HG03159 (cell line): ENCODE data around the gene SKIC2.
"Not testable (repeated sequence)": the region's sequence is repeated elsewhere in the genome, so short reads cannot be mapped to it uniquely, and the experiment has no call there.

Source experiments
- ATAC-seq: cut with Tn5 transposase; IDR thresholded peaks from one replicate; pipeline ENCODE4 v1.9.1; 2021; ENCODE audit warnings: mild to moderate bottlenecking, moderate library complexity; ENCODE audit not compliant: unreplicated experiment

SKIC2 gene

DNA sequence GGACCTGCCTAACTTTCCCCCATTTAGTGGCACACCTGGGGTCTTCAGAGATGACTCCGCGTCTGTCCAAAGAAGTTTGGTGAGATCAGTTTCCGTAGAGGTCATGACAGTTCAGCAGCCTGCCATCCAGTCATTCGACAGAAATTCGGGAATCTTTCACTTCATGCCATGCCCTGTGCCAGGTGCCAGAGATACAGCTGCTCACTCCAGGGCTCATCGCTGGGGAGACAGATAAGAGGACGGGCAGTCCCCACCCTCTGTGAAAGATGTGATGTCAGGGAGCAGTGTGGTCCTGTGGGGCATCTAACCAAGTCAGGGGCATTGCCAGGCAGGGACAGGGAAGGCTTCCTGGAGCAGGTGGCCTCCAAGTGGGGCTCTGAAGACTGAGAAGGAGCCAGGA is 44.3 kb downstream of the SKIC2 start:
- not testable (repeated sequence) for ATAC-seq

- ATAC-seq = not testable (repeated sequence)
Observed at GRCh38 chr6:32004393-32004792, 45.4 kb downstream of the SKIC2 start.

DNA sequence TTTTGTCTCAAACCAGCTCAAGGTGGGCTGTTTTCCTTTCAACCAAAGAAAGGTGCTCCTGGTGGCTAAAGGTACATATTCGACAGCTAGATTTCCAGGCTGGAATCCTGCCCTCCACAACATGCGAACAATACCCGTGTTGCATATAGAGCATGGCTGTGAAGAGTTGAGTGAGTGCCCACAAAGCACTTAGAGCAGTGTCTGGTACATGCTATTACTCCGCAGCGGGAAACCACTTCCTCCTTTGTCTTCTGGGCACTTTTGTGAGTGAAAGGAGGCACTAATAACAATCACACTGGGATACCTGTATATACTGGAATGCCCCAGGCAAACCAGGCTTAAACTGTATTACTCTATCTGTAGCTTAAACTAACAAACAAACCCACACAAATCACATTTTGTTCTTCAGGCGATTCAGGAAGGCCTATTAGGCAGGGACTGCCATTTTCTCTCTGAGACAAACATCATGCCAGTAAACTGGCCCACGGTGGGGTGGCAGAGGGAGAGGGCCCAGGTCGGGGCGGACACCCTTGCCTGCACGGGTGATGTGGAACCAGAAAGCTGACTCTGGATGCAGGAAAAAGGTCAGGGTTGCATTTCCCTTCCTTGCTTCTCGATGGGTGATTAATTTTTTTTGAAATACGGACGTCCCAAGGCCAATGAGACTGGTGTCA is 46.0 kb downstream of the SKIC2 start:
- not testable (repeated sequence) for ATAC-seq

DNA sequence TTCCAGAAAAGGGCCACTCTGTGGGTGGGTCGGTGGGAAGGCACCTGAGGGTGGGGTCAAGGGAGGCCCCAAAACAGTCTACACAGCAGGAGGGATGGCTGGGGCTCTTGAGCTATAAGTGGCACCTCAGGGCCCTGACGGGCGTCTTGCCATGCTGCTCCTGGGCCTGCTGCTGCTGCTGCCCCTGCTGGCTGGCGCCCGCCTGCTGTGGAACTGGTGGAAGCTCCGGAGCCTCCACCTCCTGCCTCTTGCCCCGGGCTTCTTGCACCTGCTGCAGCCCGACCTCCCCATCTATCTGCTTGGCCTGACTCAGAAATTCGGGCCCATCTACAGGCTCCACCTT is 46.5 kb downstream of the SKIC2 start:
- not testable (repeated sequence) for ATAC-seq

- not testable (repeated sequence) for ATAC-seq
Observed at GRCh38 chr6:32005991-32006529, 47.1 kb downstream of the SKIC2 start.

- ATAC-seq = not testable (repeated sequence)
Observed at GRCh38 chr6:32007086-32007485, 48.1 kb downstream of the SKIC2 start.

DNA sequence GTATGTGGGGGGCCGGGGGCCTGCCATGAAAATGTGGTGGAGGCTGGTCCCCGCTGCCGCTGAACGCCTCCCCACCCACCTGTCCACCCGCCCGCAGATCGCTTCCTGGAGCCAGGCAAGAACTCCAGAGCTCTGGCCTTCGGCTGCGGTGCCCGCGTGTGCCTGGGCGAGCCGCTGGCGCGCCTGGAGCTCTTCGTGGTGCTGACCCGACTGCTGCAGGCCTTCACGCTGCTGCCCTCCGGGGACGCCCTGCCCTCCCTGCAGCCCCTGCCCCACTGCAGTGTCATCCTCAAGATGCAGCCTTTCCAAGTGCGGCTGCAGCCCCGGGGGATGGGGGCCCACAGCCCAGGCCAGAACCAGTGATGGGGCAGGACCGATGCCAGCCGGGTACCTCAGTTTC is 49.1 kb downstream of the SKIC2 start:
- ATAC-seq = not testable (repeated sequence)

GRCh38 chr6:32008616-32009015 is 49.6 kb downstream of the SKIC2 start:
- ATAC-seq = not testable (repeated sequence)

DNA sequence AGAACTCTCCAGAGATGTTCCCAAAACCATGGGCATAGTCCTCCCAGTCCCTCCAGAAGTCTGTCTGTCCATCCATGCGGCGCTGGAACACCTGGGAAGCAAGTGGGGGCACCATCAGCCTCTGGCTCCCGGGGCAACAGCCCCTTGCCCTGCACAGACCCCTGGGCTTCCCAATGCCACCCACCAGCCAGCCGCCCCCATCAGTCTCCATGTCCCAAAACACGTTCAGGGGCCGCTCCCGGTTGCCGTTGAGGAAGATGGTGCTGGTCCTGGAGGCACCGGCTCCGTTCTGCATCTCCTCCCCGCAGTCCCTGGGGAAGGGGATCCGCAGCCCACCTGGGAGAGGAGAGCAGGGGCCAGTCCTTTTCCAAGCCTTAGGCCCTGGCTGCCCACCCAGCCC is 50.6 kb downstream of the SKIC2 start:
- ATAC-seq = not testable (repeated sequence)

DNA sequence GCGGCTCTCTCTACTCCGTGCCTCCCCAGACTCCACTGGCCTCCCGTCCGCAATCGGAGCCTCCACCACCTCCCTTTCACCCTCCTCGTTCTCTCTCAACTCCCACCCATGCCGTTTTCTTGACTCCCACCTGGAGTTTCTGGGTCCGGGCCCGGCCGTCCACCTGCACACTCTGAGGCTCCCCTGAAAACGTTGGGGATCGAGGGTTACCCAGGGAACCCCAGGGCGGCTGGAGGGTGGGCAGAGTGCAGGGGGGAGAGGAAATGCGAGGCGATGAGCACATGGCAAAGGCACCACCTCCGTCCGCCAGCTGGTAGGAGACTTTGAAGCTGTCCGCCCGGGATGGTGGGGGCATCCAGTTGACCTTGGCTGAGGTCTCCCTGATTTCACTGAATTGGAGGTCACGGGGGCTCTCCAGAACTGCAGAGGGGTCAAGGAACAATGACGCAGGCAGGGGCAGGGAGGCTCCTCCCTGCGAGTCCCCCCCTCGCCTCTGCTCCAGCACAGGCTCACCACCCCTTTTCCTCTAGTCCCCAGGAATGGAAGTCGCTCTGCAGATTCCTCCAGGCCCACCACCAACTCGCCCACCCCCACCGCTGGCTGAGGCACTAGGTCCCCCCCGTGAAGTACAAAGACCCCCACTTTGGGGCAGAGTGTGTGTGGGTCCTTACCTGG is 52.0 kb downstream of the SKIC2 start:
- not testable (repeated sequence) for ATAC-seq

- not testable (repeated sequence) for ATAC-seq
Observed at GRCh38 chr6:32012941-32013617, 54.1 kb downstream of the SKIC2 start.

DNA sequence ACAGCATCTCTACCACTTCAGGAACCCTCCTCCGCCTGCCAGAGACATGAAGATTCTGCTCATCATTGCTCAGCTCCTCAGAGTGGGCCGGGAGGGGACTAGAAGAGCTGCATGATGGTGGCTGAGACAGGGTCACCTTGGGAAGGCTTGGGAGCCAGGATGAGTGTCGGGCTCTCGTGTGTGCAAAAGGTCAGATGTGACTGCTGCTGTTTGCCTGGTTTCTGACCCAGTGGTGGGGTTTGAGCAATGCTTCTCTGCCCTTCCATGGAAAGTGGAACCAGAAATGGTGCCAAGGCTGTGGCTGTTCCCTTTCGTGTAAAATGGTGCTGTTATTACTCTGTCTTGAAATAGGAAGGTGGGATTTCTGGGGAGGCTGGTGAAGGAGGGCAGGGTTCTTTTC is 54.8 kb downstream of the SKIC2 start:
- not testable (repeated sequence) for ATAC-seq

DNA sequence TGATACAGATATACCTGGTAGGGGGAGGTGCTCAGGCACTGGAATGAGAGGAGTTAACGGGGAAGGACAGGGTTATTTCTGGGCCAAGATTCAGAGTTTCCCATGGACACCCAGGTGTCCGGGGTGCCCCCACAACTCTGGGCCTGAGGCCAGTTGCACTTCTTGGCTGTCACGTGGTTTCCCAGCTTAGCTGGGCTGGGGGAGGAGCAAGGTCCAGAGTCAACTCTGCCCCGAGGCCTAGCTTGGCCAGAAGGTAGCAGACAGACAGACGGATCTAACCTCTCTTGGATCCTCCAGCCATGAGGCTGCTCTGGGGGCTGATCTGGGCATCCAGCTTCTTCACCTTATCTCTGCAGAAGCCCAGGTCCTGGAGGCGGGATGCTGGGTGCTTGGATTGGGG is 55.6 kb downstream of the SKIC2 start, which contains the start of gene C4B:
Gene C4B, plus strand, starts transcription at position 249 of the 400 bp plus-strand sequence. Its CDS starts 51 bp downstream, at position 300.
- not testable (repeated sequence) for ATAC-seq
